ENCODE measurements around the gene SLC41A2.

Gene SLC41A2

DNA sequence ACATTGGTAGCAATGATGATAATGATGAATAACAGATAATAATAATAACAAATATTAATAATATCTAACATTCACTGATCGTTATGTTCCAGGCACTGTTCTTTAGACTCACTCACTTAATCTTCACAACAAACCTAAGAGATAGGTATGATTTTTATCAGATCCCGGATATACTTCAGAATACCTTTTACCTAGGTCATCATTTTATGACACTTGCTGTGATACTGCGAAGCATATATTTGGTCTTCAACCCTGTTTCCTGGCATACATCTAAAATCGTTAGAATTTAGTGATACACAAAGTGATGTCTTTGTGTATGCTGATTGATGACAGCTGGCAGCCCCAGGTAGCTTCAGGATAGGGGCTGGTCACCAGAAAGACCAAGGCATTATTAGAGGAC lies 46.1 kb downstream of the SLC41A2 start:
- Histone ChIP-seq H4K20me1 (ENCODE audit: control insufficient read depth, insufficient read depth, low read depth, low read length) (no peaks in the 10 kb centered on the region), H3K27me3 (ENCODE audit: control insufficient read depth, low read length) (no peaks in the 10 kb centered on the region), H3K36me3 (ENCODE audit: control insufficient read depth, low read length) (no peaks in the 10 kb centered on the region), H3K79me2 (ENCODE audit: control insufficient read depth, low read length) (no peaks in the 10 kb centered on the region), H3K9me3 (ENCODE audit: control insufficient read depth, insufficient read depth, low read length) (no peaks in the 10 kb centered on the region), H3K4me2 (ENCODE audit: low read length) (no peak overlapping the region), H3K4me3 (ENCODE audit: low read length) (no peak overlapping the region), H3K4me1 (ENCODE audit: control insufficient read depth, low read length) (no peaks in the 10 kb centered on the region), H3F3A (ENCODE audit: control insufficient read depth, insufficient read depth) (no peaks in the 10 kb centered on the region), H3K9me2 (replicated peaks; ENCODE audit: control insufficient read depth, low read length) (no peaks in the 10 kb centered on the region), H3K27ac (ENCODE audit: low read depth, low read length) (no peak overlapping the region)
- TF ChIP-seq CTCF (IDR thresholded peaks at IDR 0.05; ENCODE audit: low read depth, low read length, poor library complexity, severe bottlenecking) (no peak), EZH2phosphoT487 (IDR thresholded peaks at IDR 0.05; ENCODE audit: borderline replicate concordance, low read length) (no peak)

DNA sequence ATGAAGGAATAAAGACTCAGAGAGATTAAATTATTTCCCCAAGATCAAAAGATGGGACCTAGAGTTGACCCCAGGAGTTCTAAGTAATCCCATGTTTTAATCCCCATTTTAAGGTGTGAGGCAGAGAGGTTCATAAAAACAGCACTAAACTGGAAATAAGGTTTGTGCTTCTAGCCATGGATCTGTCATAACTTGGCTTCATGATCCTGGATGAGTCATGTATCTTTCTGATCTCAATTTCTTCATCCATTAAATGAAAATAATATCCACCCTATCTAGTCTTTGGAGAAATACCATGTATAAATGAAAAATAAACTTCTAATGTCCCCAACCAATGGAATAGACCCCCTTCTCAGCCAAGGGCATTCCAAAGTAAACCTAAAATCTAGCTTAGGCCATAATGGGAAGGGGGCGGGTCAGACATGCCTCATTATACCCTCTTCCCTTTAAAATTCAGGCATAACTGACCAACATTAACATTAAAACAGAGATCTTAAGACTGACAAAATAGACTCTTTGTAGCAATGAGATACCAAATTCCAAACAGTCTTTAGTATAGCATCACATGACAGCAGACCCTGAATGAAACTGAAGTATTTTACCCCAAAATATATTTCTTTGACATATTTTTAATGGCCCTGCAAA lies 47.8 kb downstream of the SLC41A2 start:
- Histone ChIP-seq H3K4me2 (ENCODE audit: low read length) (no peak overlapping the region), H3K79me2 (ENCODE audit: control insufficient read depth, low read length) (no peaks in the 10 kb centered on the region), H3K4me1 (ENCODE audit: control insufficient read depth, low read length) (no peaks in the 10 kb centered on the region), H3K4me3 (ENCODE audit: low read length) (no peak overlapping the region), H3K36me3 (ENCODE audit: control insufficient read depth, low read length) (no peaks in the 10 kb centered on the region), H3K9me2 (replicated peaks; ENCODE audit: control insufficient read depth, low read length) (no peaks in the 10 kb centered on the region), H3K27me3 (ENCODE audit: control insufficient read depth, low read length) (no peaks in the 10 kb centered on the region), H3K27ac (ENCODE audit: low read depth, low read length) (no peak overlapping the region), H3K9me3 (ENCODE audit: control insufficient read depth, insufficient read depth, low read length) (no peaks in the 10 kb centered on the region), H3F3A (ENCODE audit: control insufficient read depth, insufficient read depth) (no peaks in the 10 kb centered on the region), H4K20me1 (ENCODE audit: control insufficient read depth, insufficient read depth, low read depth, low read length) (no peaks in the 10 kb centered on the region)
- no peak for TF ChIP-seq CTCF (IDR thresholded peaks at IDR 0.05; ENCODE audit: low read depth, low read length, poor library complexity, severe bottlenecking)
- TF ChIP-seq EZH2phosphoT487 (IDR thresholded peaks at IDR 0.05; ENCODE audit: borderline replicate concordance, low read length): no peak

DNA sequence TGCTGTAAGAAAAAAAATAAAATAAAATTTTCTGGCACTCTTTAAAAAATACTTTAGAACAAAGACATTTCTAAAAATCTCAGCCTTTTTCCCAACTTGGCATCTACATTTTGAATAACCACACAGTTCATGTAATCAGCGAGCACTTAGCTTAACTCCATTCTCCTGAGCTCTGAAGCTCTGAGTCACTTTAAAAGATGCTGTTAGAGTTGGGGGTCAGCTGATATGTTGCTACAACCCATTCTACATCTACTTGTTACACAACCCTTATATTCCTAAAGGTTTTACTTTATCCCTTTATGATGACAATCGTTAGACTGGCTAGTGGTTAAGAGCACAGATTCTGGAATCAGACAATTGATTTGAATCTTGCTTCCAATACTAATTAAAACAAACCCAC lies 48.3 kb downstream of the SLC41A2 start:
- Histone ChIP-seq H3K79me2 (ENCODE audit: control insufficient read depth, low read length) (no peaks in the 10 kb centered on the region), H3K4me1 (ENCODE audit: control insufficient read depth, low read length) (no peaks in the 10 kb centered on the region), H3K4me3 (ENCODE audit: low read length) (no peak overlapping the region), H3K27me3 (ENCODE audit: control insufficient read depth, low read length) (no peaks in the 10 kb centered on the region), H3K4me2 (ENCODE audit: low read length) (no peak overlapping the region), H4K20me1 (ENCODE audit: control insufficient read depth, insufficient read depth, low read depth, low read length) (no peaks in the 10 kb centered on the region), H3K27ac (ENCODE audit: low read depth, low read length) (no peak overlapping the region), H3K9me2 (replicated peaks; ENCODE audit: control insufficient read depth, low read length) (no peaks in the 10 kb centered on the region), H3K9me3 (ENCODE audit: control insufficient read depth, insufficient read depth, low read length) (no peaks in the 10 kb centered on the region), H3F3A (ENCODE audit: control insufficient read depth, insufficient read depth) (no peaks in the 10 kb centered on the region), H3K36me3 (ENCODE audit: control insufficient read depth, low read length) (no peaks in the 10 kb centered on the region)
- TF ChIP-seq EZH2phosphoT487 (IDR thresholded peaks at IDR 0.05; ENCODE audit: borderline replicate concordance, low read length) (no peak), CTCF (IDR thresholded peaks at IDR 0.05; ENCODE audit: low read depth, low read length, poor library complexity, severe bottlenecking) (no peak)
